Hepatic stellate cell (primary cell): Measurements from ENCODE around the gene XYLT1.

Experiments used
- DNase-seq: peaks from one replicate; pipeline ENCODE4 v3.0.0; 2011; ENCODE audit warnings: low spot score

The XYLT1 gene

GRCh38 chr16:17177242-17177958 lies 293.4 kb downstream of the XYLT1 start:
- DNase-seq: no peak

- DNase-seq: no peak
Measured at GRCh38 chr16:17176199-17176598, 294.6 kb downstream of the XYLT1 start.

GRCh38 chr16:17173281-17173680 lies 297.5 kb downstream of the XYLT1 start:
- no peak for DNase-seq

GRCh38 chr16:17171250-17172143 lies 299.3 kb downstream of the XYLT1 start:
- DNase-seq: no peak

GRCh38 chr16:17170435-17170834 lies 300.3 kb downstream of the XYLT1 start:
- no peak for DNase-seq

- DNase-seq: no peak
Measured at GRCh38 chr16:17168181-17168580, 302.6 kb downstream of the XYLT1 start.

- no peak for DNase-seq
Measured at GRCh38 chr16:17166095-17166494, 304.7 kb downstream of the XYLT1 start.

GRCh38 chr16:17162560-17162959 lies 308.2 kb downstream of the XYLT1 start:
- DNase-seq: no peak

GRCh38 chr16:17160920-17161431 lies 309.8 kb downstream of the XYLT1 start:
- DNase-seq: no peak

GRCh38 chr16:17160285-17160853 lies 310.4 kb downstream of the XYLT1 start:
- DNase-seq: peak; percentile 23

- no peak for DNase-seq
Measured at GRCh38 chr16:17159617-17160016, 311.1 kb downstream of the XYLT1 start.

- DNase-seq: no peak
Measured at GRCh38 chr16:17155936-17156335, 314.8 kb downstream of the XYLT1 start.

GRCh38 chr16:17155485-17155884 lies 315.3 kb downstream of the XYLT1 start:
- no peak for DNase-seq

GRCh38 chr16:17154981-17155380 lies 315.8 kb downstream of the XYLT1 start:
- no peak for DNase-seq

- DNase-seq: no peak
Measured at GRCh38 chr16:17152311-17152710, 318.4 kb downstream of the XYLT1 start.

- DNase-seq: no peak
Measured at GRCh38 chr16:17151335-17151734, 319.4 kb downstream of the XYLT1 start.

GRCh38 chr16:17149904-17150483 lies 320.8 kb downstream of the XYLT1 start:
- DNase-seq: no peak

- DNase-seq: no peak
Measured at GRCh38 chr16:17147942-17148341, 322.8 kb downstream of the XYLT1 start.

GRCh38 chr16:17145029-17145428 lies 325.7 kb downstream of the XYLT1 start:
- no peak for DNase-seq

GRCh38 chr16:17144431-17144830 lies 326.3 kb downstream of the XYLT1 start:
- DNase-seq: no peak

- no peak for DNase-seq
Measured at GRCh38 chr16:17143546-17144419, 327.0 kb downstream of the XYLT1 start.
